ENCODE data around the gene DUSP15.

Gene DUSP15

DNA sequence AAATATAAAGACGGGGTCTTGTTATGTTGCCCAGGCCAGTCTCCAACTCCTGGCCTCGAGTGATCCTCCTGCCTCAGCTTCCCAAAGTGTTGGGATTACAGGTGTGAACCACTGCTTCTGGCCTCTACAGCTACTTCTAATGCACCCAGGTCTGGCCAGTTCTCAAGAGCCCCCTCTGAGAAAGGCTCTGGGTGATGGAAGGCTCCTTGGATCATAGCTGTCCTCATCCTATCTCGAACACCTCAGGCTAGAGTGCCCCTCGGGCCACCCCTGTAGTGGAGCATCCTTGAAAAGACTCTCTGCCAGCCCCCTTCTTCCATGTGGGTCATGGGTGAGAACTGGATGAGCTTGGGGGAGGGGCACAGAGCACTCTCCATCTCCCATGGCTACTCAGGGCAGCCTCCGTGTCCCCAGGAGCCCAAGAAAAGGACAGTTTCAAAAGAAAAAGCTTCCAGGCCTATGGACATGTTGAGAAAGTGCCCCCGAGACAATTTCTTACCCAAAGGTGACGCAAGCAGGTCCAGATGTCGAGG is 51.9 kb downstream of the DUSP15 start:
- no peak for ATAC-seq
- TF ChIP-seq CSRNP3 (CRISPR knock-in tag; IDR thresholded peaks at IDR 0.05) = no peak
- TF ChIP-seq TCF4 (CRISPR knock-in tag; IDR thresholded peaks at IDR 0.05; ENCODE audit: borderline replicate concordance) = no peak
- no peak for TF ChIP-seq ARNTL (CRISPR knock-in tag; IDR thresholded peaks at IDR 0.05; ENCODE audit: borderline replicate concordance, low read depth)
- no peak for TF ChIP-seq TSHZ2 (CRISPR knock-in tag; IDR thresholded peaks at IDR 0.05)
- no peak for TF ChIP-seq BACH2 (CRISPR knock-in tag; IDR thresholded peaks at IDR 0.05; ENCODE audit: borderline replicate concordance)
- TF ChIP-seq GLIS3 (CRISPR knock-in tag; IDR thresholded peaks at IDR 0.05) = no peak

GRCh38 chr20:31817461-31817860 is 52.9 kb downstream of the DUSP15 start:
- no peak for ATAC-seq

DNA sequence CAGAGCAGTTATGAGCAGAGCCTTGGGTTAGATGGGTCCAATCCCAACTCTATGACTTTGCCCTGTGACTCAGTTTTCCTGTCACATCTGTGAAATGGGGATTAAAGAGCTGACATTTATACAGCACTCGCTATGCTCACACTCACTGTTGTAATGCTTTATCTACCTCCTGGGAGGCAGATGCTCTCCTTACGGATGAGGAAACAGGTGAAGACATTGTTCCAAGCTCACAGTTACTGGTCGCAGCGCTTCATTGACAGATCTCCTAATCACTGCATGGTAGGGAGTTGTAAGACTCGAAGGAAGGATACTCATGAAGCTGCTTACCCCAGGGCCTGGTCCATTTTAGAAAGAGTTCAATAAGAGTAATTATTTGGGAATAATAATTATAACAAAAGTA is 54.1 kb downstream of the DUSP15 start:
- ATAC-seq = no peak
- no peak for TF ChIP-seq BACH2 (CRISPR knock-in tag; IDR thresholded peaks at IDR 0.05; ENCODE audit: borderline replicate concordance)
- no peak for TF ChIP-seq CSRNP3 (CRISPR knock-in tag; IDR thresholded peaks at IDR 0.05)
- TF ChIP-seq ZC3H10 (CRISPR knock-in tag; IDR thresholded peaks at IDR 0.05) = no peak
- TF ChIP-seq TSHZ2 (CRISPR knock-in tag; IDR thresholded peaks at IDR 0.05) = no peak
- TF ChIP-seq ZNF8 (CRISPR knock-in tag; IDR thresholded peaks at IDR 0.05) = no peak
- TF ChIP-seq ZNF70 (CRISPR knock-in tag; IDR thresholded peaks at IDR 0.05) = no peak
- TF ChIP-seq TCF4 (CRISPR knock-in tag; IDR thresholded peaks at IDR 0.05; ENCODE audit: borderline replicate concordance) = no peak
- no peak for TF ChIP-seq CREB5 (CRISPR knock-in tag; IDR thresholded peaks at IDR 0.05; ENCODE audit: low read depth)
- no peak for TF ChIP-seq RARB (CRISPR knock-in tag; IDR thresholded peaks at IDR 0.05)
- no peak for TF ChIP-seq SNAI2 (CRISPR knock-in tag; IDR thresholded peaks at IDR 0.05)
- TF ChIP-seq GLIS3 (CRISPR knock-in tag; IDR thresholded peaks at IDR 0.05) = no peak
- no peak for TF ChIP-seq CSDC2 (CRISPR knock-in tag; IDR thresholded peaks at IDR 0.05)
- no peak for TF ChIP-seq ARNTL (CRISPR knock-in tag; IDR thresholded peaks at IDR 0.05; ENCODE audit: borderline replicate concordance, low read depth)
- no peak for TF ChIP-seq ZFP3 (CRISPR knock-in tag; IDR thresholded peaks at IDR 0.05)
- no peak for TF ChIP-seq ZFP30 (CRISPR knock-in tag; IDR thresholded peaks at IDR 0.05)
- TF ChIP-seq ZNF565 (CRISPR knock-in tag; conservative IDR thresholded peaks at IDR 0.05; ENCODE audit: low read depth) = no peak
- TF ChIP-seq PPARA (CRISPR knock-in tag; IDR thresholded peaks at IDR 0.05; ENCODE audit: borderline replicate concordance) = no peak
- no peak for TF ChIP-seq ESRRG (CRISPR knock-in tag; IDR thresholded peaks at IDR 0.05)

More at GRCh38 chr20:31817461-31817860, 52.9 kb downstream of the DUSP15 start:
- TF ChIP-seq POU6F1 (CRISPR knock-in tag; IDR thresholded peaks at IDR 0.05; ENCODE audit: borderline replicate concordance, low read depth) = no peak
- no peak for TF ChIP-seq ARNTL (CRISPR knock-in tag; IDR thresholded peaks at IDR 0.05; ENCODE audit: borderline replicate concordance, low read depth)
- no peak for TF ChIP-seq CSRNP3 (CRISPR knock-in tag; IDR thresholded peaks at IDR 0.05)

Data from SK-N-SH treated with all-trans-retinoic acid at 6 μM for 48 hours (cell line).